Upper lobe of right lung (tissue), 1 donor: ENCODE measurements around the gene ADAMTS20. TPM values are rescaled to one million over a fixed set of nuclear protein-coding genes. Genes with fewer than 3 reads are reported as not detected.
"Not testable (repeated sequence)": the region's sequence is repeated elsewhere in the genome, so short reads cannot be mapped to it uniquely, and the experiment has no call there.

ENCODE experiments used
- ATAC-seq: fragments of 200-7000 bp; cut with Tn5 transposase; one replicate; pipeline ENCODE4 v1.9.1; 2020; ENCODE audit warnings: mild to moderate bottlenecking, moderate library complexity
- DNase-seq: peaks from one replicate; pipeline ENCODE4 v3.0.0-alpha.2; 2020
- H3K27ac ChIP-seq: fragments of 200-600 bp; one replicate; pipeline ENCODE4 v1.8.0; 2022
- H3K27me3 ChIP-seq: fragments of 200-600 bp; one replicate; pipeline ENCODE4 v1.8.0; 2022; ENCODE audit warnings: mild to moderate bottlenecking
- H3K36me3 ChIP-seq: fragments of 200-600 bp; one replicate; pipeline ENCODE4 v1.8.0; 2022
- H3K4me1 ChIP-seq: fragments of 200-600 bp; one replicate; pipeline ENCODE4 v1.8.0; 2022
- H3K4me3 ChIP-seq: fragments of 200-600 bp; one replicate; pipeline ENCODE4 v1.8.0; 2022; ENCODE audit warnings: mild to moderate bottlenecking
- H3K9me3 ChIP-seq: fragments of 200-600 bp; one replicate; pipeline ENCODE4 v1.8.0; 2022
- intact Hi-C: fragments of 100-400 bp; cut with DNase I; formaldehyde crosslinking; loops from one replicate; pipeline ENCODE4 v1.11.0; 2022
- total RNA-seq: library from RNA; stranded (reverse); fragmentation: NEBNext Ultra II Directional; extraction: Animal tissue kit (Norgen Biotek cat#: 25700); gene quantifications from one replicate; pipeline ENCODE4 v1.2.1, GENCODE V29; 2021
- TF ChIP-seq, protein P1 (sequence below): fragments of 200-600 bp; IDR thresholded peaks from one replicate; pipeline ENCODE4 v1.8.0; 2022; ENCODE audit warnings: antibody characterized with exemption
- donor health status: DM: no; HTN: yes; CAD: no; lungs with severe emphysema.

Gene ADAMTS20
- total RNA-seq, 1 donor from 2014 or later: not detected

DNA sequence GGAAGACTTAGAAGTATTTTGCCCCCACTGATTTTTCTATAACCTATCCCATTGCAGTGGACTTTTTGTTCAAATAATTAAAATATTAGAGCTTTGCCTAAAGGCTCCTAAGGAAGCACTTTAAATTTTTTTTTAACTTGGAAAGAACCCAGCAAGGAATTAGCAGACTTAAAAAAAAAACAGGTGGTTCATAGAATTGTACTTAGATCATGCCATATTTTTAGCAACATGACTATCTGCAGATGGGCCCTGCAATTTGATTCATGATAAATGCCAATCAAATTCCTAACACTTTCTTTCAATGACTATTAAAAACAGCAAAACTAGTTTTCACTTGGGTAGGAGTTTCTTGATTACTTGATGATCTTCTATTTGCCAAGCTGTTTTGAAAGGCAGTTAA, 11.5 kb downstream of the ADAMTS20 start:
- DNase-seq (no peak), ATAC-seq (no peak)
- TF ChIP-seq, protein P1, sequence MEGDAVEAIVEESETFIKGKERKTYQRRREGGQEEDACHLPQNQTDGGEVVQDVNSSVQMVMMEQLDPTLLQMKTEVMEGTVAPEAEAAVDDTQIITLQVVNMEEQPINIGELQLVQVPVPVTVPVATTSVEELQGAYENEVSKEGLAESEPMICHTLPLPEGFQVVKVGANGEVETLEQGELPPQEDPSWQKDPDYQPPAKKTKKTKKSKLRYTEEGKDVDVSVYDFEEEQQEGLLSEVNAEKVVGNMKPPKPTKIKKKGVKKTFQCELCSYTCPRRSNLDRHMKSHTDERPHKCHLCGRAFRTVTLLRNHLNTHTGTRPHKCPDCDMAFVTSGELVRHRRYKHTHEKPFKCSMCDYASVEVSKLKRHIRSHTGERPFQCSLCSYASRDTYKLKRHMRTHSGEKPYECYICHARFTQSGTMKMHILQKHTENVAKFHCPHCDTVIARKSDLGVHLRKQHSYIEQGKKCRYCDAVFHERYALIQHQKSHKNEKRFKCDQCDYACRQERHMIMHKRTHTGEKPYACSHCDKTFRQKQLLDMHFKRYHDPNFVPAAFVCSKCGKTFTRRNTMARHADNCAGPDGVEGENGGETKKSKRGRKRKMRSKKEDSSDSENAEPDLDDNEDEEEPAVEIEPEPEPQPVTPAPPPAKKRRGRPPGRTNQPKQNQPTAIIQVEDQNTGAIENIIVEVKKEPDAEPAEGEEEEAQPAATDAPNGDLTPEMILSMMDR: no peak
- intact Hi-C loops: no loop called here
- Histone ChIP-seq H3K4me1 (no peaks in the 10 kb centered on the region), H3K4me3 (no peak overlapping the region), H3K36me3 (no peaks in the 10 kb centered on the region), H3K27ac (no peak overlapping the region), H3K9me3 (no peaks in the 10 kb centered on the region), H3K27me3 (no peaks in the 10 kb centered on the region)

DNA sequence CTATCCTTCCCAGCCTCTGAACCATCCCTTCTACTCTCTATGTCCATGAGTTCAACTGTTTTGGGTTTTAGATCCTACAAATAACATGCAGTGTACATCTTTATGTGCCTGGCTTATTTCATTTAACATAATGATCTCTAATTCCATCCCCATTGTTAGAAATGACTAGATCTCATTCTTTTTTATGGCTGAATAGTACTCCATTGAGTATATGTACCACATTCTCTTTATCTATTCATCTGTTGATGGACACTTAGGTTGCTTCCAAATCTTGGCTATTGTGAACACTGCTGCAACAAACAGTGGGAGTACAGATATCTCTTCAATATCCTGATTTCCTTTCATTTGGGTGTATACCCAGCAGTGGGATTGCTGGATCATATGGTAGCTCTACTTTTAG, 14.3 kb downstream of the ADAMTS20 start:
- H3K36me3 ChIP-seq, H3K27ac ChIP-seq, H3K27me3 ChIP-seq, H3K9me3 ChIP-seq, ATAC-seq, H3K4me3 ChIP-seq, DNase-seq, H3K4me1 ChIP-seq, intact Hi-C loops: not testable (repeated sequence)

DNA sequence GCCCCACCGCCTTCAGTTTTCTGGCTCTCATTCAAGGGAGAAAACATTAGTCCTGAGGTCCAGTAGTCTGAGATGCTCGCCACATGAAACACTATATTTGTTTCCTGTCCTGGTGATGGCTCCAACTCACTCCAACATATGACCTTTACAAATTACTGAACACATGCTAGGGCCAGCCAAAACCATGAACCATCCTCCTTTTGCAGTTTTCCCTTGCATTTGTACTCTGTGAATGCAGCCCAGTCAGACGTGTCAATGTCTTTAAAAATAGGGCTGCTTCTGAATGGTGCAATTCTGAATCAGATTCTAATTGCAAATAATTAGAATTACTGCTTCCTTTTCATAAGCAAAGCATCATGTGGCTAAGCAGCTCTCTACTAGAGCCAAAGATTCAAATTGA, 36.0 kb downstream of the ADAMTS20 start:
- Histone ChIP-seq H3K36me3 (no peaks in the 10 kb centered on the region), H3K4me3 (no peak overlapping the region), H3K27me3 (no peaks in the 10 kb centered on the region), H3K4me1 (no peaks in the 10 kb centered on the region), H3K27ac (no peak overlapping the region), H3K9me3 (no peaks in the 10 kb centered on the region)
- intact Hi-C loops: no loop called here
- DNase-seq (no peak), ATAC-seq (no peak)
- TF ChIP-seq, protein P1: no peak

DNA sequence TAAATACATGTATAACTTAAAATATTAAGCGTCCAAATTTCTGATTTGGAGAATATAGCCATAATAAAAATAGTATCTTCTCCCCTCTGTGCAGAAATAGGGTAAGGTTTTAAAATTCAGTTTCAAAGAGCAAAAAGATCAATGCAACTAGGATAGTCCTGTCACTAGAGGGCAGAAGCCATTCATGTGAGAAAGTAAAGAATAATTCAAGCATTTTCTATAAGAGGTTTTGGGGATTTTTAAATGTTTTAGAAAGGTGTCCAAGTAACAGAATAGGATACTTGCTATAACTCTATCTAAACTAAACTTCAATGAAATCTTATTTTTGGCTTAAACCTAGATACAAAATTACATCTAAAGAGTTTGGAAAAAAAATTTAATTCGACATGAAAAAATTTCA, 50.3 kb downstream of the ADAMTS20 start:
- Histone ChIP-seq H3K9me3 (no peaks in the 10 kb centered on the region), H3K27me3 (no peaks in the 10 kb centered on the region), H3K27ac (no peak overlapping the region), H3K4me1 (no peaks in the 10 kb centered on the region), H3K36me3 (no peaks in the 10 kb centered on the region), H3K4me3 (no peak overlapping the region)
- DNase-seq: no peak
- TF ChIP-seq, protein P1: no peak
- intact Hi-C loops: no loop called here
- no peak for ATAC-seq

DNA sequence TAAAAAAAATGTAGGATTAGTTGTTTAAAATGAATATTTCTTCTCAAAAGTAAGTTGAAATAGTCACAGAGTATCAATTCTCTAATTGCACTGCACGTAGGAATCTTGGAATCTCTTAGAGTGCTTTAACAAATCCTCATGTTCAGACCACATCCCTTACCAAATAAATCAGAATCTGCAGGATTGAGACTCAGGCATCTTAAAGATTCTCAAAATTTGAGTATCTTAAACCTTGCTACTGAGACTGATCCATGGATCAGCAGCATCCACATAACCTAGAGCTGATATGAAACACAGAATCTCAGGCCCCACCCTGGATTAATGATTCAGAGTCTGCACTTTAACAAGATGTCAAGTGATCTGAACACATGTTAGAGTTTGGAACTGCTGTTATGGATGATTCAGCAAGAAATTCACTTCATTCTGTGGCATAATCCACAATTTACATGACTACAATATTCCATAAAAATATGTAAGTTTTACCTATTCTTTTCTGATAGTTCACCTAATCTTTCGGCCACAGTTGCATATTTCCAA, 58.7 kb downstream of the ADAMTS20 start:
- TF ChIP-seq, protein P1: no peak
- DNase-seq (no peak), ATAC-seq (no peak)
- no peaks in the 10 kb centered on the region for H3K36me3 ChIP-seq
- intact Hi-C loops: no loop called here
- H3K4me1 ChIP-seq: no peaks in the 10 kb centered on the region
- no peaks in the 10 kb centered on the region for H3K27me3 ChIP-seq
- no peaks in the 10 kb centered on the region for H3K9me3 ChIP-seq
- no peak overlapping the region for H3K27ac ChIP-seq
- no peak overlapping the region for H3K4me3 ChIP-seq

DNA sequence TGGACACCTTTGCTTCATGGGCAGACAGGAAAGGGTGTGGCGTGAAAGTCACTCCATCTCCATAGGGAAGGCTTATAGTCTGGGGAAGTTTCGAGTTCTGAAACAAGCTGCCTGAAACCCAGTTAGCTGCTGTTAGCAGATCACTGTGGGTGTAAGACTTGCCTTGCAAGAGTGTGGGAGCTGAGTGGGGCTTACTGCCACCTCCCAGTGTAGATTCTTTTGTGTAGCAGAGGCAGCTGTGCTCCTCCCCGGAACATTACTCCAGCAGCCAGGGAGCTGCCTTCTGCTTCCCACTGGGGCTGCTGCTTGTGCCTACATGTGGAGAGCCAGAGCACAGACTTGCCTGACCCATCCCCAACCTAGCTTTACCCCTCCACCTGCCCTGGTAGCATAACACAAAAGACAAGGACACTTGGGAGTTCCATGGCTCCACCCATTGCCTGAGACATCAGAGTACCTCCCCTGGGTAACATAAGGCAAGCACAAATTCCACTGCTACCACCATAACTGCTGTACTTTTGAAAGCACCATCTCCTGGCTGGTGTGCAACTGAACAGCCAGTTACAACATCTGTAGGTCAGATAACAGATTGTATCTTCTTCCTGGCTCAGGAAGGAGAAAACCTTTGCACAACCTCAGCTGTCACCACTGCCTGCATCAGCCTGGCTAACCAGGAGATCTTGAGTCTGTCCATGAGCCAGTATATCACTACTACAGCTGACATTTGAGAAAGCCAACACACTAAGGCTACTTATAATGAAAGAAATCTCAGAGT, 69.5 kb downstream of the ADAMTS20 start:
- no peaks in the 10 kb centered on the region for H3K9me3 ChIP-seq
- intact Hi-C loops: no loop called here
- ATAC-seq: no peak
- H3K36me3 ChIP-seq: no peaks in the 10 kb centered on the region
- no peak overlapping the region for H3K4me3 ChIP-seq
- no peaks in the 10 kb centered on the region for H3K4me1 ChIP-seq
- no peak overlapping the region for H3K27ac ChIP-seq
- H3K27me3 ChIP-seq: no peaks in the 10 kb centered on the region
- no peak for DNase-seq
- TF ChIP-seq, protein P1: no peak
